Measurements from ENCODE around the gene PSMB1. TPM values are rescaled to one million over a fixed set of nuclear protein-coding genes. Genes with fewer than 3 reads are reported as not detected.

PSMB1 gene
- total and polyA plus RNA-seq, 9 of the 15 experiments (the other 6 are each of a cell fraction or from before 2014, with no cell fraction given) = 447 to 2,953 (median 884) TPM

DNA sequence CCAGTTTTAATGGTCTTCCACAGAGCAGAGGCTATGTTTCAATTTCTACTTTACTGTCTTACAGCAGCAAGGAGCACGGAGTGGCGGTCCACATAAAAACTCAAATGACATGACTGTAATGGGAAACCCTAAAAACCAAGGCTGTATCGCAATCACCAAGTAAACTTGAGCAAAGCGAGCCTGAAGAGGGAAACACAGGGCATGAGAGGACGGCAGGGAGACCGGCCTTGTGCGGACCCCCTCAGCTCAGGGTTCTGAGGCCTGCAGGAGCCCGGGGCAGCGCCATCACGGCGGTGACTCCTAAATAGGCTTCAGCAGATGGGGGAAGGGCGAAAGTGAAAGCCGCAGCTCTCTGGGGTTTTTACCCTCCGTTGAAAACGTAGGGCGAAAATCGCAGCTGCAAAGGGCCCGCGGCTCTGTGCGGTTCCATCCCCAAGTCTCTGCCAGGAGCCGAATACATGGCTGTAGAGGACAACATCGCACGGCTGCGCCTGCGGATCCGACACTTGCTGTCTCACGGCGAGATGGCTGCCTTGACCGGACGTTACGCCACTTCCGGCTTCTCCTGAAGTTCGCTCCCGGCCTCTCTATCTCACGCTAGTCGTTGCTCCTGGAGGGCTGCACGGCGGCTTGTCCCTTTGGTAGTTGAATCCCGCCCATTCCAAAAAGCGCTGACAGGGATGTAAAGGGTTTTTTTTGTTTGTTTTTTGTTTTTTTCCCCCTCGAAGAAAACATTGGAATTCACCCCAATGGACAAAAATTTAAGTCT is at the start of gene PSMB1 (continued):
- TF ChIP-seq, protein P1, sequence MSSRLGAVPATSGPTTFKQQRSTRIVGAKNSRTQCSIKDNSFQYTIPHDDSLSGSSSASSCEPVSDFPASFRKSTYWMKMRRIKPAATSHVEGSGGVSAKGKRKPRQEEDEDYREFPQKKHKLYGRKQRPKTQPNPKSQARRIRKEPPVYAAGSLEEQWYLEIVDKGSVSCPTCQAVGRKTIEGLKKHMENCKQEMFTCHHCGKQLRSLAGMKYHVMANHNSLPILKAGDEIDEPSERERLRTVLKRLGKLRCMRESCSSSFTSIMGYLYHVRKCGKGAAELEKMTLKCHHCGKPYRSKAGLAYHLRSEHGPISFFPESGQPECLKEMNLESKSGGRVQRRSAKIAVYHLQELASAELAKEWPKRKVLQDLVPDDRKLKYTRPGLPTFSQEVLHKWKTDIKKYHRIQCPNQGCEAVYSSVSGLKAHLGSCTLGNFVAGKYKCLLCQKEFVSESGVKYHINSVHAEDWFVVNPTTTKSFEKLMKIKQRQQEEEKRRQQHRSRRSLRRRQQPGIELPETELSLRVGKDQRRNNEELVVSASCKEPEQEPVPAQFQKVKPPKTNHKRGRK (tag; IDR thresholded peaks at IDR 0.05) = no peak
- TF ChIP-seq YBX1 (IDR thresholded peaks at IDR 0.05) (no peak), SIN3B (IDR thresholded peaks at IDR 0.05; ENCODE audit: low read depth) (peak; percentile 87), DDX20 (tag; IDR thresholded peaks at IDR 0.05; ENCODE audit: low read depth) (no peak), LEF1 (IDR thresholded peaks at IDR 0.05) (peak; percentile 50; the same call in 1 of the 2 replicates), BRD4 (IDR thresholded peaks at IDR 0.05) (peak; percentile 73), ZNF696 (CRISPR knock-in tag; conservative IDR thresholded peaks at IDR 0.05) (no peak), JUND (IDR thresholded peaks at IDR 0.05; ENCODE audit: borderline replicate concordance, low read depth, low read length) (peak; percentile 71), JUND (tag; IDR thresholded peaks at IDR 0.05; ENCODE audit: borderline replicate concordance, low read depth, low read length) (peak; percentile 45; the same call in 1 of the 3 replicates), BMI1 (IDR thresholded peaks at IDR 0.05; ENCODE audit: low read length) (no peak), FOXK1 (CRISPR knock-in tag; IDR thresholded peaks at IDR 0.05; ENCODE audit: borderline replicate concordance) (no peak; the same call in none of the 2 replicates), ARID1B (IDR thresholded peaks at IDR 0.05) (peak; percentile 54), RBM22 (IDR thresholded peaks at IDR 0.05; ENCODE audit: low read depth, low read length, poor library complexity, severe bottlenecking) (no peak)
- TF ChIP-seq, protein P2, sequence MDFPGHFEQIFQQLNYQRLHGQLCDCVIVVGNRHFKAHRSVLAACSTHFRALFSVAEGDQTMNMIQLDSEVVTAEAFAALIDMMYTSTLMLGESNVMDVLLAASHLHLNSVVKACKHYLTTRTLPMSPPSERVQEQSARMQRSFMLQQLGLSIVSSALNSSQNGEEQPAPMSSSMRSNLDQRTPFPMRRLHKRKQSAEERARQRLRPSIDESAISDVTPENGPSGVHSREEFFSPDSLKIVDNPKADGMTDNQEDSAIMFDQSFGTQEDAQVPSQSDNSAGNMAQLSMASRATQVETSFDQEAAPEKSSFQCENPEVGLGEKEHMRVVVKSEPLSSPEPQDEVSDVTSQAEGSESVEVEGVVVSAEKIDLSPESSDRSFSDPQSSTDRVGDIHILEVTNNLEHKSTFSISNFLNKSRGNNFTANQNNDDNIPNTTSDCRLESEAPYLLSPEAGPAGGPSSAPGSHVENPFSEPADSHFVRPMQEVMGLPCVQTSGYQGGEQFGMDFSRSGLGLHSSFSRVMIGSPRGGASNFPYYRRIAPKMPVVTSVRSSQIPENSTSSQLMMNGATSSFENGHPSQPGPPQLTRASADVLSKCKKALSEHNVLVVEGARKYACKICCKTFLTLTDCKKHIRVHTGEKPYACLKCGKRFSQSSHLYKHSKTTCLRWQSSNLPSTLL (IDR thresholded peaks at IDR 0.05) = no peak
- TF ChIP-seq, protein P3, sequence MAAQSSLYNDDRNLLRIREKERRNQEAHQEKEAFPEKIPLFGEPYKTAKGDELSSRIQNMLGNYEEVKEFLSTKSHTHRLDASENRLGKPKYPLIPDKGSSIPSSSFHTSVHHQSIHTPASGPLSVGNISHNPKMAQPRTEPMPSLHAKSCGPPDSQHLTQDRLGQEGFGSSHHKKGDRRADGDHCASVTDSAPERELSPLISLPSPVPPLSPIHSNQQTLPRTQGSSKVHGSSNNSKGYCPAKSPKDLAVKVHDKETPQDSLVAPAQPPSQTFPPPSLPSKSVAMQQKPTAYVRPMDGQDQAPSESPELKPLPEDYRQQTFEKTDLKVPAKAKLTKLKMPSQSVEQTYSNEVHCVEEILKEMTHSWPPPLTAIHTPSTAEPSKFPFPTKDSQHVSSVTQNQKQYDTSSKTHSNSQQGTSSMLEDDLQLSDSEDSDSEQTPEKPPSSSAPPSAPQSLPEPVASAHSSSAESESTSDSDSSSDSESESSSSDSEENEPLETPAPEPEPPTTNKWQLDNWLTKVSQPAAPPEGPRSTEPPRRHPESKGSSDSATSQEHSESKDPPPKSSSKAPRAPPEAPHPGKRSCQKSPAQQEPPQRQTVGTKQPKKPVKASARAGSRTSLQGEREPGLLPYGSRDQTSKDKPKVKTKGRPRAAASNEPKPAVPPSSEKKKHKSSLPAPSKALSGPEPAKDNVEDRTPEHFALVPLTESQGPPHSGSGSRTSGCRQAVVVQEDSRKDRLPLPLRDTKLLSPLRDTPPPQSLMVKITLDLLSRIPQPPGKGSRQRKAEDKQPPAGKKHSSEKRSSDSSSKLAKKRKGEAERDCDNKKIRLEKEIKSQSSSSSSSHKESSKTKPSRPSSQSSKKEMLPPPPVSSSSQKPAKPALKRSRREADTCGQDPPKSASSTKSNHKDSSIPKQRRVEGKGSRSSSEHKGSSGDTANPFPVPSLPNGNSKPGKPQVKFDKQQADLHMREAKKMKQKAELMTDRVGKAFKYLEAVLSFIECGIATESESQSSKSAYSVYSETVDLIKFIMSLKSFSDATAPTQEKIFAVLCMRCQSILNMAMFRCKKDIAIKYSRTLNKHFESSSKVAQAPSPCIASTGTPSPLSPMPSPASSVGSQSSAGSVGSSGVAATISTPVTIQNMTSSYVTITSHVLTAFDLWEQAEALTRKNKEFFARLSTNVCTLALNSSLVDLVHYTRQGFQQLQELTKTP (IDR thresholded peaks at IDR 0.05; ENCODE audit: low read depth in 1 of 2, partially characterized antibody in 2 of 2) = peak in 1 of 2 experiments; percentile 72
- TF ChIP-seq, protein P4, sequence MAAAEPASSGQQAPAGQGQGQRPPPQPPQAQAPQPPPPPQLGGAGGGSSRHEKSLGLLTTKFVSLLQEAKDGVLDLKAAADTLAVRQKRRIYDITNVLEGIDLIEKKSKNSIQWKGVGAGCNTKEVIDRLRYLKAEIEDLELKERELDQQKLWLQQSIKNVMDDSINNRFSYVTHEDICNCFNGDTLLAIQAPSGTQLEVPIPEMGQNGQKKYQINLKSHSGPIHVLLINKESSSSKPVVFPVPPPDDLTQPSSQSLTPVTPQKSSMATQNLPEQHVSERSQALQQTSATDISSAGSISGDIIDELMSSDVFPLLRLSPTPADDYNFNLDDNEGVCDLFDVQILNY (CRISPR knock-in tag; IDR thresholded peaks at IDR 0.05) = no peak
- TF ChIP-seq, protein P5, sequence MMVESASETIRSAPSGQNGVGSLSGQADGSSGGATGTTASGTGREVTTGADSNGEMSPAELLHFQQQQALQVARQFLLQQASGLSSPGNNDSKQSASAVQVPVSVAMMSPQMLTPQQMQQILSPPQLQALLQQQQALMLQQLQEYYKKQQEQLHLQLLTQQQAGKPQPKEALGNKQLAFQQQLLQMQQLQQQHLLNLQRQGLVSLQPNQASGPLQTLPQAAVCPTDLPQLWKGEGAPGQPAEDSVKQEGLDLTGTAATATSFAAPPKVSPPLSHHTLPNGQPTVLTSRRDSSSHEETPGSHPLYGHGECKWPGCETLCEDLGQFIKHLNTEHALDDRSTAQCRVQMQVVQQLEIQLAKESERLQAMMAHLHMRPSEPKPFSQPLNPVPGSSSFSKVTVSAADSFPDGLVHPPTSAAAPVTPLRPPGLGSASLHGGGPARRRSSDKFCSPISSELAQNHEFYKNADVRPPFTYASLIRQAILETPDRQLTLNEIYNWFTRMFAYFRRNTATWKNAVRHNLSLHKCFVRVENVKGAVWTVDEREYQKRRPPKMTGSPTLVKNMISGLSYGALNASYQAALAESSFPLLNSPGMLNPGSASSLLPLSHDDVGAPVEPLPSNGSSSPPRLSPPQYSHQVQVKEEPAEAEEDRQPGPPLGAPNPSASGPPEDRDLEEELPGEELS (CRISPR knock-in tag; IDR thresholded peaks at IDR 0.05; ENCODE audit: borderline replicate concordance) = peak; percentile 85; the same call in 1 of the 2 replicates

All from K562 (cell line).